ENCODE results near the gene MAK. TPM values are rescaled to one million over a fixed set of nuclear protein-coding genes. Genes with fewer than 3 reads are reported as not detected.
A peak's percentile ranks its signal among the peaks of the same experiment; 100 is the strongest.

Gene MAK
- total RNA-seq, 1 donor = under 0.01 TPM

GRCh38 chr6:10852361-10852960 lies 14.1 kb upstream of the MAK start:
- Histone ChIP-seq H3K4me1 (ENCODE audit: insufficient read depth, low read length) (no peaks in the 10 kb centered on the region), H4K20me1 (ENCODE audit: insufficient read depth, low read length) (no peaks in the 10 kb centered on the region), H3K36me3 (ENCODE audit: insufficient read depth, low read length) (no peaks in the 10 kb centered on the region), H3K79me2 (ENCODE audit: insufficient read depth, low read length) (no peaks in the 10 kb centered on the region), H3K4me3 (ENCODE audit: insufficient read depth, low read length) (no peak overlapping the region), H3K27me3 (ENCODE audit: insufficient read depth, low read length) (no peaks in the 10 kb centered on the region), H3K4me2 (ENCODE audit: insufficient read depth, low read length) (no peak overlapping the region), H3K27ac (ENCODE audit: low read depth, low read length) (no peak overlapping the region), H3K9me3 (ENCODE audit: low read depth, low read length) (no peaks in the 10 kb centered on the region), H2AFZ (ENCODE audit: low read length) (no peak overlapping the region)
- no peak for TF ChIP-seq CTCF (IDR thresholded peaks at IDR 0.05; ENCODE audit: extremely low read depth, low read depth, low read length)
- no peak for DNase-seq (ENCODE audit: insufficient read length, low spot score, missing footprints)

GRCh38 chr6:10850728-10851127 lies 12.4 kb upstream of the MAK start:
- Histone ChIP-seq H3K4me1 (ENCODE audit: insufficient read depth, low read length) (no peaks in the 10 kb centered on the region), H3K79me2 (ENCODE audit: insufficient read depth, low read length) (no peaks in the 10 kb centered on the region), H3K4me2 (ENCODE audit: insufficient read depth, low read length) (no peak overlapping the region), H3K4me3 (ENCODE audit: insufficient read depth, low read length) (no peak overlapping the region), H3K9me3 (ENCODE audit: low read depth, low read length) (no peaks in the 10 kb centered on the region), H3K27me3 (ENCODE audit: insufficient read depth, low read length) (no peaks in the 10 kb centered on the region), H4K20me1 (ENCODE audit: insufficient read depth, low read length) (no peaks in the 10 kb centered on the region), H3K36me3 (ENCODE audit: insufficient read depth, low read length) (no peaks in the 10 kb centered on the region), H3K27ac (ENCODE audit: low read depth, low read length) (no peak overlapping the region), H2AFZ (ENCODE audit: low read length) (no peak overlapping the region)
- TF ChIP-seq CTCF (IDR thresholded peaks at IDR 0.05; ENCODE audit: extremely low read depth, low read depth, low read length) = no peak
- no peak for DNase-seq (ENCODE audit: insufficient read length, low spot score, missing footprints)

GRCh38 chr6:10849901-10850300 lies 11.6 kb upstream of the MAK start:
- no peaks in the 10 kb centered on the region for H3K27me3 ChIP-seq (ENCODE audit: insufficient read depth, low read length)
- no peak overlapping the region for H3K4me2 ChIP-seq (ENCODE audit: insufficient read depth, low read length)
- no peaks in the 10 kb centered on the region for H3K36me3 ChIP-seq (ENCODE audit: insufficient read depth, low read length)
- H2AFZ ChIP-seq (ENCODE audit: low read length) = no peak overlapping the region
- no peak overlapping the region for H3K27ac ChIP-seq (ENCODE audit: low read depth, low read length)
- TF ChIP-seq CTCF (IDR thresholded peaks at IDR 0.05; ENCODE audit: extremely low read depth, low read depth, low read length) = no peak
- no peak for DNase-seq (ENCODE audit: insufficient read length, low spot score, missing footprints)
- H3K4me1 ChIP-seq (ENCODE audit: insufficient read depth, low read length) = no peaks in the 10 kb centered on the region
- H3K79me2 ChIP-seq (ENCODE audit: insufficient read depth, low read length) = no peaks in the 10 kb centered on the region
- H3K9me3 ChIP-seq (ENCODE audit: low read depth, low read length) = no peaks in the 10 kb centered on the region
- no peaks in the 10 kb centered on the region for H4K20me1 ChIP-seq (ENCODE audit: insufficient read depth, low read length)
- H3K4me3 ChIP-seq (ENCODE audit: insufficient read depth, low read length) = no peak overlapping the region

- H4K20me1 ChIP-seq (ENCODE audit: insufficient read depth, low read length) = no peaks in the 10 kb centered on the region
Measured at GRCh38 chr6:10847684-10848083, 9.3 kb upstream of the MAK start.

More at GRCh38 chr6:10847684-10848083, 9.3 kb upstream of the MAK start:
- H3K36me3 ChIP-seq (ENCODE audit: insufficient read depth, low read length) = no peaks in the 10 kb centered on the region
- no peak for DNase-seq (ENCODE audit: insufficient read length, low spot score, missing footprints)
- H3K79me2 ChIP-seq (ENCODE audit: insufficient read depth, low read length) = no peaks in the 10 kb centered on the region
- H3K9me3 ChIP-seq (ENCODE audit: low read depth, low read length) = no peaks in the 10 kb centered on the region
- no peaks in the 10 kb centered on the region for H3K4me1 ChIP-seq (ENCODE audit: insufficient read depth, low read length)
- no peaks in the 10 kb centered on the region for H3K27me3 ChIP-seq (ENCODE audit: insufficient read depth, low read length)
- no peak overlapping the region for H3K4me2 ChIP-seq (ENCODE audit: insufficient read depth, low read length)
- TF ChIP-seq CTCF (IDR thresholded peaks at IDR 0.05; ENCODE audit: extremely low read depth, low read depth, low read length) = peak; percentile 24
- H3K27ac ChIP-seq (ENCODE audit: low read depth, low read length) = no peak overlapping the region
- no peak overlapping the region for H3K4me3 ChIP-seq (ENCODE audit: insufficient read depth, low read length)
- H2AFZ ChIP-seq (ENCODE audit: low read length) = no peak overlapping the region
